Measurements from ENCODE around the gene SLC35F4.

- no peak for TF ChIP-seq EGR1 (IDR thresholded peaks at IDR 0.05)
- no peak for TF ChIP-seq CEBPB (IDR thresholded peaks at IDR 0.05)
- no peak for TF ChIP-seq MAX (IDR thresholded peaks at IDR 0.05)
- no peak for TF ChIP-seq REST (IDR thresholded peaks at IDR 0.05; ENCODE audit: low read depth)
- TF ChIP-seq RAD21 (IDR thresholded peaks at IDR 0.05; ENCODE audit: low read depth): no peak
- no peak for TF ChIP-seq YY1 (IDR thresholded peaks at IDR 0.05; ENCODE audit: low read depth)
- no peak for TF ChIP-seq EP300 (IDR thresholded peaks at IDR 0.05; ENCODE audit: borderline replicate concordance)
- no peak for TF ChIP-seq TEAD4 (IDR thresholded peaks at IDR 0.05)
- TF ChIP-seq ZBTB7A (IDR thresholded peaks at IDR 0.05; ENCODE audit: low read depth): no peak
- TF ChIP-seq CREB1 (IDR thresholded peaks at IDR 0.05; ENCODE audit: low read depth): no peak
Observed at GRCh38 chr14:57707219-57707618, 158.7 kb downstream of the SLC35F4 start.

All from Ishikawa (cell line).